Measurements from ENCODE around the gene RBBP8. TPM values are rescaled to one million over a fixed set of nuclear protein-coding genes. Genes with fewer than 3 reads are reported as not detected.

The RBBP8 gene
- total and polyA plus RNA-seq, 10 of the 15 experiments (the other 5 are each of a cell fraction or from before 2014, with no cell fraction given), result 46.2 to 82.3 (median 68.7) TPM

GRCh38 chr18:22961156-22961555 is 28.0 kb downstream of the RBBP8 start (continued):
- no peak for TF ChIP-seq STAT1 (conservative IDR thresholded peaks at IDR 0.05)
- TF ChIP-seq TBL1XR1 (IDR thresholded peaks at IDR 0.05; ENCODE audit: low read depth, low read length), result no peak
- no peak for TF ChIP-seq RB1 (IDR thresholded peaks at IDR 0.05; ENCODE audit: borderline replicate concordance)
- no peak for TF ChIP-seq ESRRA (IDR thresholded peaks at IDR 0.05; ENCODE audit: low read length)

GRCh38 chr18:22962004-22962403 is 28.9 kb downstream of the RBBP8 start:
- Histone ChIP-seq H3K36me3 (ENCODE audit: control insufficient read depth in 2 of 2, insufficient read depth in 2 of 2, low read length in 1 of 2) (peaks cover 0 to 2% of the 10 kb centered on the region in 2 experiments; a peak in 1 of 4 replicates), H3K27ac (ENCODE audit: control insufficient read depth, insufficient read depth) (no peak overlapping the region), H3K4me3 (no peak overlapping the region), H4K20me1 (ENCODE audit: control insufficient read depth, insufficient read depth) (no peaks in the 10 kb centered on the region), H3K79me2 (ENCODE audit: control insufficient read depth, insufficient read depth, low read length) (no peaks in the 10 kb centered on the region), H3K4me1 (ENCODE audit: control insufficient read depth, insufficient read depth, low read length) (no peaks in the 10 kb centered on the region), H3K4me2 (ENCODE audit: control insufficient read depth, insufficient read depth) (no peak overlapping the region), H3K9me3 (replicated peaks; ENCODE audit: control insufficient read depth, insufficient read depth, low read length) (no peaks in the 10 kb centered on the region), H2AFZ (ENCODE audit: control insufficient read depth, low read depth, low read length) (no peak overlapping the region), H3K27me3 (replicated peaks in 1 of 2; ENCODE audit: control insufficient read depth in 2 of 2, insufficient read depth in 2 of 2, low read length in 1 of 2) (no peaks in the 10 kb centered on the region), H3K9ac (ENCODE audit: control insufficient read depth, insufficient read depth, low read length) (no peak overlapping the region)
- in situ Hi-C loops (cut with MboI) (loop anchor here (25.0 kb wide), 1 partner anchor 1900 kb away; no protein-coding TSS in a partner anchor), intact Hi-C loops (cut with micrococcal nuclease; ENCODE audit: unreplicated experiment) (no loop called here)
- ChIA-PET POLR2A (no interaction called here), SMC1A (ENCODE audit: uncharacterized antibody, unreplicated experiment) (interaction anchor here (0.7 to 2.0 kb wide), 6 partner anchors 14 to 170 kb away, joined by 3 to 6 read pairs (median 3); no protein-coding TSS in a partner anchor), CTCF (interaction anchor here (1.0 to 1.4 kb wide), 3 partner anchors 15 to 35 kb away, joined by 3 to 5 read pairs (median 3); no protein-coding TSS in a partner anchor), RAD21 (ENCODE audit: unreplicated experiment) (interaction anchor here (0.7 to 1.0 kb wide), 2 partner anchors 16 to 17 kb away, joined by 3 read pairs; no protein-coding TSS in a partner anchor)
- no TSS peak for BruUV-seq (replicated peaks)
- FAIRE-seq (no peak), ATAC-seq (no peak), DNase-seq (ENCODE audit: low read depth, low spot score) (no peak)
- no peak for TF ChIP-seq BHLHE40 (IDR thresholded peaks at IDR 0.05; ENCODE audit: borderline replicate concordance in 1 of 2, low read depth in 2 of 2, low read length in 1 of 2)
- TF ChIP-seq NR2C1 (IDR thresholded peaks at IDR 0.05), result no peak
- no peak for TF ChIP-seq SP1 (IDR thresholded peaks at IDR 0.05; ENCODE audit: low read depth, low read length)
- no peak for TF ChIP-seq IRF4 (IDR thresholded peaks at IDR 0.05; ENCODE audit: low read depth, low read length)
- no peak for TF ChIP-seq ZNF592 (IDR thresholded peaks at IDR 0.05)
- no peak for TF ChIP-seq E2F8 (IDR thresholded peaks at IDR 0.05; ENCODE audit: low read depth, partially characterized antibody)
- TF ChIP-seq EGR1 (IDR thresholded peaks at IDR 0.05; ENCODE audit: borderline replicate concordance in 1 of 2, low read depth in 2 of 2, low read length in 2 of 2), result no peak
- TF ChIP-seq WRNIP1 (IDR thresholded peaks at IDR 0.05; ENCODE audit: borderline replicate concordance, low read depth, low read length), result no peak
- TF ChIP-seq EZH2 (IDR thresholded peaks at IDR 0.05; ENCODE audit: borderline replicate concordance, control insufficient read depth, low read depth, low read length), result no peak
- no peak for TF ChIP-seq ZNF24 (IDR thresholded peaks at IDR 0.05)
- TF ChIP-seq PAX5 (IDR thresholded peaks at IDR 0.05; ENCODE audit: borderline replicate concordance, low read depth, low read length), result no peak
- no peak for TF ChIP-seq MYC (IDR thresholded peaks at IDR 0.05; ENCODE audit: insufficient read depth, insufficient read length, insufficient replicate concordance, low read length, severe bottlenecking)
- TF ChIP-seq CEBPB (IDR thresholded peaks at IDR 0.05; ENCODE audit: borderline replicate concordance in 1 of 2, low read depth in 2 of 2, low read length in 2 of 2), result no peak
